ENCODE measurements around the gene HNRNPK.

The HNRNPK gene

DNA sequence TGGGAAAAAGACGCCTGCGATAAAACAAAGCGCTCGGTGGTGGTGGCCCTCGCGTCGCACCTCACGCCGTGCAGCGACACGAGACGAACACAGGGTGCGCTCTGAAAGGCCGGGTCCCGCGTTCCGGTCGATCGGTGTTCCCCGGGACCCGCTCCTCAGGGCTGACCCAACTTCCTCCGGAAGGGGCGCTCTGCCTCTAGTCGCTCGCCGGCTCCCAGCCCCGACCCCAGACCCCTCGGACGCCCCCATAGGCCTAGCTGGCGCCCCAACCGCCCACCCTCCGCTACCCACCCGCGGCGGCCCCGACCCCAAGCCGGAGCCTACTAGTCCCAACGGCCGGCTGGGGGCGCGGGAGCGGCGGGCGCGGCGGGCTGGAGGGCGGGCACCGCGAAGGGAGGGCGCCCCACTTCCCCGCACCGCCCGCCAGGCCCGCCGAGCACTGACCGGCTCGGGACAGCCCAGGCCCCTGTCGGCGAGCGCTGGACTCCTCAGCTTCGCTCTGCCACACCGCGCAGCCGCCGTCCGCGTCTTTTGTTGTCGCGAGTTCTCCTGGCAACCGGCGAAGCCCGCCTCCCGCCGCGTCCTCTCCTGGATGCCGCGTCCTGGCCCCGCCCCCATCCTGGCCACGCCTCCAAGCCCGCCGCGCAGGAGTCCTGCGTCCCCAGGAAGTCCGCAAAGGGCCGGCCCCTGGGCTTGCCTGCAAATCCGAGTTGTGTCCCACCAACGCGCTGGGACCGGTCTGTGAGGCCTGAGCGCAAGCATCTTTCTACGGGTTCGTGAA lies 58.9 kb downstream of the HNRNPK start, which contains the start of gene KIF27:
KIF27 (minus strand) TSS at position 506 of the 781 bp plus-strand sequence. CDS start 5,841 bp downstream, outside the sequence.
- WGBS (ENCODE audit: insufficient coverage): 0% methylated on average over 67 of the region's 92 CpGs
- Histone ChIP-seq H3K27me3 (replicated peaks in 2 of 5; ENCODE audit: control insufficient read depth in 4 of 5, insufficient read depth in 5 of 5, low read length in 4 of 5) (no peaks in the 10 kb centered on the region), H3K27ac (ENCODE audit: insufficient read depth in 1 of 2, low read depth in 1 of 2, low read length in 2 of 2, poor library complexity in 1 of 2, severe bottlenecking in 2 of 2) (peak within 1 kb of the TSS; percentile 86 to 93), H3K9me3 (ENCODE audit: control extremely low read depth in 1 of 5, control insufficient read depth in 4 of 5, insufficient read depth in 2 of 5, low read depth in 1 of 5, low read length in 4 of 5) (no peaks in the 10 kb centered on the region), H3K4me3 (ENCODE audit: control insufficient read depth in 1 of 7, extremely low read depth in 1 of 7, insufficient read depth in 4 of 7, low read depth in 2 of 7, low read length in 6 of 7) (peak within 1 kb of the TSS; percentile 53 to 76 (median 67)), H3K36me3 (ENCODE audit: control insufficient read depth in 4 of 4, insufficient read depth in 4 of 4, low read length in 3 of 4) (peaks cover 0 to 5% (median 2%) of the 10 kb centered on the region in 4 experiments), H3K4me1 (ENCODE audit: control extremely low read depth in 1 of 4, control insufficient read depth in 4 of 4, insufficient read depth in 4 of 4, low read length in 3 of 4) (peaks cover 7 to 13% (median 10%) of the 10 kb centered on the region in 4 experiments)
- CTCF ChIA-PET: interaction anchor here (0.6 to 2.5 kb wide), 7 partner anchors 10 to 422 kb away, joined by 3 to 10 read pairs (median 4); no protein-coding TSS in a partner anchor
- DNase-seq: peak; percentile 94 to 97 (median 97)
- POLR2A ChIA-PET: interaction anchor here (1.2 kb wide), 1 partner anchor 59 kb away, joined by 5 read pairs; the partner anchor contains the start of gene HNRNPK

DNA sequence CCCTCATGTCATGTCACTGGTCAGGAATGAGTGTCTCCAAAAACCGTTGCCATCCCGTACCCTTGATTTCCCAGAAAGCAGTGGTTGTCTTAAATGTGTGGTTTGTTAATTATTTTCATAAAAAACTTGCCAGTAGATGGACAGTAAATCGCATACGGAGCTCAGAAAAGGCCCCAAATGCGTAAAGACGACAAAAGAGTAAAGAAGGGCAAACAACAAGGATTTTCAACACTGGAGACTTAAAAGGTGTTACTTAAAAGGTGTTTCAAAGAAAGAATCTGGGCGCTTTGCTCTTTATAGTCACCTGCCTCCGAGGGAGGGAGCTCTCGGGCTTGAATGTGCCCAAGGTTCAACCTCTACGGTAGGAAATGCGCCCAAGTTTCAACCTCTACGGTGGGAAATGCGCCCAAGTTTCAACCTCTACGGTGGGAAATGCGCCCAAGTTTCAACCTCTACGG lies 59.5 kb downstream of the HNRNPK start:
- peaks cover 0 to 5% (median 2%) of the 10 kb centered on the region in 4 experiments for H3K36me3 ChIP-seq (ENCODE audit: control insufficient read depth in 4 of 4, insufficient read depth in 4 of 4, low read length in 3 of 4)
- peak overlapping the region; percentile 86 to 93 for H3K27ac ChIP-seq (ENCODE audit: insufficient read depth in 1 of 2, low read depth in 1 of 2, low read length in 2 of 2, poor library complexity in 1 of 2, severe bottlenecking in 2 of 2)
- CTCF ChIA-PET: interaction anchor here (0.6 to 1.5 kb wide), 6 partner anchors 17 to 422 kb away, joined by 3 to 5 read pairs (median 4); no protein-coding TSS in a partner anchor
- 2% methylated on average over 12 of the region's 16 CpGs for WGBS (ENCODE audit: insufficient coverage)
- peak overlapping the region; percentile 53 to 76 (median 67) for H3K4me3 ChIP-seq (ENCODE audit: control insufficient read depth in 1 of 7, extremely low read depth in 1 of 7, insufficient read depth in 4 of 7, low read depth in 2 of 7, low read length in 6 of 7)
- no peak for DNase-seq
- no peaks in the 10 kb centered on the region for H3K27me3 ChIP-seq (replicated peaks in 2 of 5; ENCODE audit: control insufficient read depth in 4 of 5, insufficient read depth in 5 of 5, low read length in 4 of 5)
- POLR2A ChIA-PET: interaction anchor here (0.6 to 1.2 kb wide), 2 partner anchors 60 to 185 kb away, joined by 4 to 5 read pairs; partner anchors contain the start of gene HNRNPK
- no peaks in the 10 kb centered on the region for H3K9me3 ChIP-seq (ENCODE audit: control extremely low read depth in 1 of 5, control insufficient read depth in 4 of 5, insufficient read depth in 2 of 5, low read depth in 1 of 5, low read length in 4 of 5)
- H3K4me1 ChIP-seq (ENCODE audit: control extremely low read depth in 1 of 4, control insufficient read depth in 4 of 4, insufficient read depth in 4 of 4, low read length in 3 of 4): peaks cover 7 to 13% (median 10%) of the 10 kb centered on the region in 4 experiments

DNA sequence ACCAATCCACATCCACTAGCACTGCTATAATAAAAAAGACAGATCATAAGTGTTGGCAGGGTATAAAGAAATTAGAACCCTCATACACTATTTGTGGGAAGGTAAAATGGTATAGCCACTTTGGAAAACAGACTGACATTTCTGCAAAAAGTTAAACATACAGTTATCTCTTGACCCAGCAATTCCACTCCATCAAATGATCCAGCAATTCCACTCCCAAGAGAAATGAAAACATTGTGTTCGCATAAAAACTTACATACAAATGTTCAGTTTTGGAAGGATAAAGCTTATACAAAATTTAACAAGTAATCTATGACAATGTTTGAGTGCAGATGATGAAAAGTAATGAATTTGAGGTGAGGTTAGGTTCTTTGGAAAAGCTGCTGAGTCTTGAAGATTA lies 60.9 kb downstream of the HNRNPK start:
- H3K4me3 ChIP-seq (ENCODE audit: control insufficient read depth in 1 of 7, extremely low read depth in 1 of 7, insufficient read depth in 4 of 7, low read depth in 2 of 7, low read length in 6 of 7): no peak overlapping the region
- H3K27ac ChIP-seq (ENCODE audit: insufficient read depth in 1 of 2, low read depth in 1 of 2, low read length in 2 of 2, poor library complexity in 1 of 2, severe bottlenecking in 2 of 2): no peak overlapping the region
- peaks cover 0 to 5% (median 2%) of the 10 kb centered on the region in 4 experiments for H3K36me3 ChIP-seq (ENCODE audit: control insufficient read depth in 4 of 4, insufficient read depth in 4 of 4, low read length in 3 of 4)
- no CpG with 5 or more reads among the region's 1 CpG for WGBS (ENCODE audit: insufficient coverage)
- no peaks in the 10 kb centered on the region for H3K9me3 ChIP-seq (ENCODE audit: control extremely low read depth in 1 of 5, control insufficient read depth in 4 of 5, insufficient read depth in 2 of 5, low read depth in 1 of 5, low read length in 4 of 5)
- H3K27me3 ChIP-seq (replicated peaks in 2 of 5; ENCODE audit: control insufficient read depth in 4 of 5, insufficient read depth in 5 of 5, low read length in 4 of 5): no peaks in the 10 kb centered on the region
- ChIA-PET CTCF (interaction anchor here (1.2 to 1.5 kb wide), 2 partner anchors 18 to 342 kb away, joined by 3 read pairs; no protein-coding TSS in a partner anchor), POLR2A (no interaction called here)
- no peak for DNase-seq
- peaks cover 7 to 13% (median 10%) of the 10 kb centered on the region in 4 experiments for H3K4me1 ChIP-seq (ENCODE audit: control extremely low read depth in 1 of 4, control insufficient read depth in 4 of 4, insufficient read depth in 4 of 4, low read length in 3 of 4)
